ENCODE measurements around the gene SERPINA5. TPM values are rescaled to one million over a fixed set of nuclear protein-coding genes. Genes with fewer than 3 reads are reported as not detected.

Gene SERPINA5
- total and polyA plus RNA-seq, 2 donors (not counting 1 experiment from before 2014, with no cell fraction given), result not detected

- intact Hi-C loops (cut with micrococcal nuclease), result no loop called here
- CTCF ChIA-PET, result no interaction called here
Observed at GRCh38 chr14:94591871-94592270, 10.6 kb downstream of the SERPINA5 start.

GRCh38 chr14:94592457-94592856, 11.2 kb downstream of the SERPINA5 start:
- H3K36me3 ChIP-seq (replicated peaks in 1 of 2; ENCODE audit: control extremely low read depth in 1 of 2, control insufficient read depth in 1 of 2, extremely low read depth in 1 of 2, insufficient read depth in 2 of 2, low read length in 1 of 2), result no peaks in the 10 kb centered on the region
- no peak overlapping the region for H3K27ac ChIP-seq (ENCODE audit: low read length in 2 of 2)
- H3K27me3 ChIP-seq (replicated peaks in 1 of 4; ENCODE audit: control extremely low read depth in 1 of 4, control insufficient read depth in 3 of 4, insufficient read depth in 4 of 4, low read length in 3 of 4), result no peaks in the 10 kb centered on the region
- H3K4me3 ChIP-seq (ENCODE audit: control extremely low read depth in 1 of 5, extremely low read depth in 1 of 5, insufficient read depth in 1 of 5, low read depth in 2 of 5, low read length in 4 of 5), result no peak overlapping the region
- ChIA-PET POLR2A (no interaction called here), CTCF (no interaction called here)
- Mint-ChIP-seq H3K4me3 (no peak overlapping the region), H3K9me3 (ENCODE audit: insufficient read depth) (peaks cover 3% of the 10 kb centered on the region), H3K4me1 (no peaks in the 10 kb centered on the region), H3K27me3 (peaks cover 7% of the 10 kb centered on the region), H3K27ac (no peak overlapping the region)
- H3K9me3 ChIP-seq (ENCODE audit: control extremely low read depth in 1 of 3, control insufficient read depth in 2 of 3, insufficient read depth in 1 of 3, low read length in 2 of 3), result peaks cover 0 to 14% (median 0%) of the 10 kb centered on the region in 3 donors
- no peaks in the 10 kb centered on the region for H4K20me1 ChIP-seq (ENCODE audit: control insufficient read depth, insufficient read depth, low read length, poor library complexity, severe bottlenecking)
- no peak for ATAC-seq (ENCODE audit: low read depth)
- H2AFZ ChIP-seq (ENCODE audit: insufficient read depth, low read depth, low read length, poor library complexity, severe bottlenecking), result no peak overlapping the region
- H3K9ac ChIP-seq (ENCODE audit: low read length), result no peak overlapping the region
- intact Hi-C loops (cut with micrococcal nuclease), result no loop called here
- TF ChIP-seq, protein P1, sequence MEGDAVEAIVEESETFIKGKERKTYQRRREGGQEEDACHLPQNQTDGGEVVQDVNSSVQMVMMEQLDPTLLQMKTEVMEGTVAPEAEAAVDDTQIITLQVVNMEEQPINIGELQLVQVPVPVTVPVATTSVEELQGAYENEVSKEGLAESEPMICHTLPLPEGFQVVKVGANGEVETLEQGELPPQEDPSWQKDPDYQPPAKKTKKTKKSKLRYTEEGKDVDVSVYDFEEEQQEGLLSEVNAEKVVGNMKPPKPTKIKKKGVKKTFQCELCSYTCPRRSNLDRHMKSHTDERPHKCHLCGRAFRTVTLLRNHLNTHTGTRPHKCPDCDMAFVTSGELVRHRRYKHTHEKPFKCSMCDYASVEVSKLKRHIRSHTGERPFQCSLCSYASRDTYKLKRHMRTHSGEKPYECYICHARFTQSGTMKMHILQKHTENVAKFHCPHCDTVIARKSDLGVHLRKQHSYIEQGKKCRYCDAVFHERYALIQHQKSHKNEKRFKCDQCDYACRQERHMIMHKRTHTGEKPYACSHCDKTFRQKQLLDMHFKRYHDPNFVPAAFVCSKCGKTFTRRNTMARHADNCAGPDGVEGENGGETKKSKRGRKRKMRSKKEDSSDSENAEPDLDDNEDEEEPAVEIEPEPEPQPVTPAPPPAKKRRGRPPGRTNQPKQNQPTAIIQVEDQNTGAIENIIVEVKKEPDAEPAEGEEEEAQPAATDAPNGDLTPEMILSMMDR (IDR thresholded peaks at IDR 0.05), result no peak
- TF ChIP-seq EZH2 (IDR thresholded peaks at IDR 0.05; ENCODE audit: borderline replicate concordance, insufficient read depth, low read depth, low read length, poor library complexity, severe bottlenecking), result no peak
- no peak overlapping the region for H3K4me2 ChIP-seq (replicated peaks; ENCODE audit: low read depth, low read length, poor library complexity, severe bottlenecking)
- DNase-seq, result no peak
- no peaks in the 10 kb centered on the region for H3K4me1 ChIP-seq (ENCODE audit: control insufficient read depth in 2 of 2, insufficient read depth in 2 of 2, low read length in 2 of 2)
- H3K79me2 ChIP-seq (ENCODE audit: control insufficient read depth, insufficient read depth, low read length), result no peaks in the 10 kb centered on the region

More at GRCh38 chr14:94591871-94592270, 10.6 kb downstream of the SERPINA5 start:
- no peaks in the 10 kb centered on the region for H3K4me1 Mint-ChIP-seq
- H3K4me3 Mint-ChIP-seq, result no peak overlapping the region
- Histone ChIP-seq H3K4me1 (ENCODE audit: control insufficient read depth in 2 of 2, insufficient read depth in 2 of 2, low read length in 2 of 2) (no peaks in the 10 kb centered on the region), H3K9me3 (ENCODE audit: control extremely low read depth in 1 of 3, control insufficient read depth in 2 of 3, insufficient read depth in 1 of 3, low read length in 2 of 3) (peaks cover 0 to 10% (median 0%) of the 10 kb centered on the region in 3 donors), H2AFZ (ENCODE audit: insufficient read depth, low read depth, low read length, poor library complexity, severe bottlenecking) (no peak overlapping the region), H3K4me3 (ENCODE audit: control extremely low read depth in 1 of 5, extremely low read depth in 1 of 5, insufficient read depth in 1 of 5, low read depth in 2 of 5, low read length in 4 of 5) (no peak overlapping the region), H3K4me2 (replicated peaks; ENCODE audit: low read depth, low read length, poor library complexity, severe bottlenecking) (no peak overlapping the region), H3K9ac (ENCODE audit: low read length) (no peak overlapping the region), H3K79me2 (ENCODE audit: control insufficient read depth, insufficient read depth, low read length) (no peaks in the 10 kb centered on the region), H3K27ac (ENCODE audit: low read length in 2 of 2) (no peak overlapping the region), H3K36me3 (replicated peaks in 1 of 2; ENCODE audit: control extremely low read depth in 1 of 2, control insufficient read depth in 1 of 2, extremely low read depth in 1 of 2, insufficient read depth in 2 of 2, low read length in 1 of 2) (no peaks in the 10 kb centered on the region), H3K27me3 (replicated peaks in 1 of 4; ENCODE audit: control extremely low read depth in 1 of 4, control insufficient read depth in 3 of 4, insufficient read depth in 4 of 4, low read length in 3 of 4) (no peaks in the 10 kb centered on the region), H4K20me1 (ENCODE audit: control insufficient read depth, insufficient read depth, low read length, poor library complexity, severe bottlenecking) (no peaks in the 10 kb centered on the region)
- peaks cover 7% of the 10 kb centered on the region for H3K27me3 Mint-ChIP-seq
- no peak overlapping the region for H3K27ac Mint-ChIP-seq
- peaks cover 3% of the 10 kb centered on the region for H3K9me3 Mint-ChIP-seq (ENCODE audit: insufficient read depth)
- TF ChIP-seq EZH2 (IDR thresholded peaks at IDR 0.05; ENCODE audit: borderline replicate concordance, insufficient read depth, low read depth, low read length, poor library complexity, severe bottlenecking), result no peak
- TF ChIP-seq, protein P1 (IDR thresholded peaks at IDR 0.05), result no peak
- DNase-seq (no peak), ATAC-seq (ENCODE audit: low read depth) (no peak)
- POLR2A ChIA-PET, result no interaction called here
- 88% methylated on average over 3 of the region's 8 CpGs for WGBS (ENCODE audit: insufficient coverage)
